H1 (cell line): ENCODE data around the gene QSER1. TPM values are rescaled to one million over a fixed set of nuclear protein-coding genes. Genes with fewer than 3 reads are reported as not detected.

Experiments used
- CTCF ChIA-PET: fragments of 300-600 bp; sonication (Branson Sonifier 250); formaldehyde crosslinking; loops from one replicate; lab custom pipeline; 2021; ENCODE audit not compliant: partially characterized antibody; lab: Charles Lee
- POLR2A ChIA-PET: fragments of 300-600 bp; sonication (Branson Sonifier 250); formaldehyde crosslinking; loops from one replicate; lab custom pipeline; 2021; ENCODE audit warnings: inconsistent platforms; ENCODE audit not compliant: partially characterized antibody; lab: Charles Lee
- DNase-seq, 2 experiments: peaks; one replicate each; pipeline versions ENCODE4 v3.0.0 to v3.0.0-alpha.2; 2010 to 2022; ENCODE audit warnings: low spot score in 2 of 2, low read depth in 1 of 2, mixed read lengths in 1 of 2
- FAIRE-seq: peaks from 2 replicates; lab custom pipeline; 2011; peaks lifted over from hg19 to GRCh38; lab: Jason Lieb, UNC
- H2AFZ ChIP-seq: 2 replicates; pipeline ENCODE4 v1.8.1; 2012; ENCODE audit warnings: low read length, inconsistent platforms
- H2AK5ac ChIP-seq: 2 replicates; pipeline ENCODE4 v1.6.1; 2013; ENCODE audit warnings: low read depth, low read length
- H2BK120ac ChIP-seq: replicated peaks from 2 replicates; pipeline ENCODE3; 2013; ENCODE audit warnings: low read depth, low read length, inconsistent platforms
- H2BK12ac ChIP-seq: 2 replicates; pipeline ENCODE4 v1.6.1; 2013; ENCODE audit warnings: low read depth, low read length
- H2BK15ac ChIP-seq: 2 replicates; pipeline ENCODE4 v1.6.1; 2013; ENCODE audit warnings: low read length
- H2BK20ac ChIP-seq: 2 replicates; pipeline ENCODE4 v1.6.1; 2013; ENCODE audit warnings: low read length
- H2BK5ac ChIP-seq: 2 replicates; pipeline ENCODE4 v1.6.1; 2013; ENCODE audit warnings: low read depth, low read length
- H3K14ac ChIP-seq: 2 replicates; pipeline ENCODE4 v1.6.1; 2013; ENCODE audit warnings: inconsistent platforms; ENCODE audit not compliant: insufficient read length
- H3K18ac ChIP-seq: 2 replicates; pipeline ENCODE4 v1.6.1; 2013; ENCODE audit warnings: low read length; ENCODE audit errors: extremely low read depth
- H3K23ac ChIP-seq: 2 replicates; pipeline ENCODE4 v1.6.1; 2013; ENCODE audit warnings: inconsistent platforms; ENCODE audit not compliant: insufficient read length
- H3K23me2 ChIP-seq: 2 replicates; pipeline ENCODE4 v1.6.1; 2013; ENCODE audit warnings: low read depth, low read length
- H3K27ac ChIP-seq: 2 replicates; pipeline ENCODE4 v1.6.1; 2011; ENCODE audit warnings: low read depth, low read length, inconsistent platforms
- H3K27me3 ChIP-seq, 4 experiments: replicated peaks in 1 of 4; 1 replicate in 1 of 4; 2 replicates in 3 of 4; pipeline versions ENCODE4 v1.6.1 to v1.8.1; 2011 to 2013; ENCODE audit warnings: low read length in 3 of 4, mild to moderate bottlenecking in 3 of 4, inconsistent platforms in 2 of 4, mixed read lengths in 2 of 4, moderate library complexity in 1 of 4; ENCODE audit not compliant: control insufficient read depth in 3 of 4, insufficient read depth in 3 of 4; ENCODE audit errors: extremely low read depth in 1 of 4
- H3K36me3 ChIP-seq, 4 experiments: 2 replicates each; pipeline versions ENCODE4 v1.6.1 to v1.8.1; 2011 to 2013; ENCODE audit warnings: mild to moderate bottlenecking in 4 of 4, low read length in 3 of 4, moderate library complexity in 2 of 4, control low read depth in 1 of 4, inconsistent platforms in 1 of 4; ENCODE audit not compliant: insufficient read depth in 4 of 4, control insufficient read depth in 2 of 4
- H3K4ac ChIP-seq: replicated peaks from 2 replicates; pipeline ENCODE3; 2013; ENCODE audit warnings: low read length, low read depth, mixed read lengths, inconsistent platforms; ENCODE audit not compliant: insufficient read length
- H3K4me1 ChIP-seq, 4 experiments: replicated peaks in 1 of 4; 1 replicate in 1 of 4; 2 replicates in 3 of 4; pipeline versions ENCODE4 v1.6.1 to v1.8.1; 2011 to 2013; ENCODE audit warnings: low read length in 3 of 4, inconsistent platforms in 2 of 4, mixed read lengths in 1 of 4; ENCODE audit not compliant: insufficient read depth in 4 of 4, control insufficient read depth in 3 of 4
- H3K4me2 ChIP-seq, 2 experiments: 2 replicates each; pipeline versions ENCODE4 v1.6.1 to v1.8.1; 2011 to 2013; ENCODE audit warnings: low read depth in 2 of 2, low read length in 2 of 2, control low read depth in 1 of 2, inconsistent platforms in 1 of 2, mild to moderate bottlenecking in 1 of 2; ENCODE audit not compliant: insufficient read depth in 1 of 2
- H3K4me3 ChIP-seq, 4 experiments: fragments of 200-600, 300-600 bp in 1 of 4; sonication (generic), shearing (Covaris generic), sonication (Bioruptor Twin) in 1 of 4; 2 replicates each; pipeline versions ENCODE4 v1.5.1 to v1.8.1; 2011 to 2016; ENCODE audit warnings: low read length in 4 of 4, low read depth in 3 of 4, control low read depth in 2 of 4, inconsistent platforms in 2 of 4, mild to moderate bottlenecking in 2 of 4, mixed read lengths in 1 of 4, moderate library complexity in 1 of 4; ENCODE audit not compliant: insufficient read depth in 2 of 4; ENCODE audit errors: extremely low read depth in 1 of 4
- H3K56ac ChIP-seq: replicated peaks from 2 replicates; pipeline ENCODE3; 2013; ENCODE audit warnings: low read depth, mild to moderate bottlenecking, mixed read lengths, low read length, inconsistent platforms; ENCODE audit not compliant: insufficient read length
- H3K79me1 ChIP-seq: 2 replicates; pipeline ENCODE4 v1.6.1; 2013; ENCODE audit warnings: low read depth, low read length, control low read depth
- H3K79me2 ChIP-seq, 2 experiments: 2 replicates each; pipeline versions ENCODE4 v1.6.1 to v1.8.1; 2012 to 2013; ENCODE audit warnings: low read length in 2 of 2, mild to moderate bottlenecking in 2 of 2, inconsistent platforms in 1 of 2; ENCODE audit not compliant: insufficient read depth in 2 of 2, control insufficient read depth in 1 of 2
- H3K9ac ChIP-seq, 4 experiments: replicated peaks in 1 of 4; 1 replicate in 1 of 4; 2 replicates in 3 of 4; pipeline versions ENCODE4 v1.6.1 to v1.8.1; 2011 to 2013; ENCODE audit warnings: low read depth in 3 of 4, low read length in 3 of 4, control low read depth in 2 of 4, mild to moderate bottlenecking in 2 of 4, moderate library complexity in 2 of 4, inconsistent platforms in 1 of 4; ENCODE audit errors: extremely low read depth in 1 of 4
- H3K9me3 ChIP-seq, 2 experiments: 2 replicates each; pipeline versions ENCODE4 v1.6.1 to v1.8.1; 2012 to 2013; ENCODE audit warnings: mild to moderate bottlenecking in 2 of 2, moderate library complexity in 2 of 2, control low read depth in 1 of 2, inconsistent platforms in 1 of 2, low read depth in 1 of 2, low read length in 1 of 2, mixed read lengths in 1 of 2; ENCODE audit not compliant: insufficient read depth in 2 of 2
- H4K20me1 ChIP-seq, 2 experiments: replicated peaks in 1 of 2; 2 replicates each; pipeline versions ENCODE3 to v1.8.1; 2011 to 2013; ENCODE audit warnings: inconsistent platforms in 2 of 2, low read length in 2 of 2, mild to moderate bottlenecking in 1 of 2; ENCODE audit not compliant: insufficient read depth in 2 of 2, control insufficient read depth in 1 of 2
- H4K5ac ChIP-seq: 2 replicates; pipeline ENCODE4 v1.6.1; 2013; ENCODE audit warnings: low read length, low read depth, mixed read lengths, inconsistent platforms; ENCODE audit not compliant: insufficient read length
- H4K8ac ChIP-seq: 2 replicates; pipeline ENCODE4 v1.8.0; 2013; ENCODE audit warnings: mild to moderate bottlenecking, moderate library complexity, low read length, inconsistent platforms; ENCODE audit not compliant: insufficient read depth; ENCODE audit errors: extremely low read depth
- H4K91ac ChIP-seq: replicated peaks from 2 replicates; pipeline ENCODE3; 2013; ENCODE audit warnings: low read length, mixed read lengths, inconsistent platforms; ENCODE audit not compliant: insufficient read length
- CREB1 ChIP-seq: IDR thresholded peaks from 2 replicates; pipeline ENCODE4 v1.6.1; 2012; ENCODE audit warnings: inconsistent platforms
- CTBP2 ChIP-seq: IDR thresholded peaks from 2 replicates; pipeline ENCODE4 v1.7.0; 2011; ENCODE audit warnings: borderline replicate concordance, mild to moderate bottlenecking, moderate library complexity, mixed read lengths, low read length; ENCODE audit not compliant: insufficient read depth, insufficient read length
- JUN ChIP-seq: IDR thresholded peaks from 2 replicates; pipeline ENCODE4 v1.6.1; 2011; ENCODE audit warnings: low read depth, mild to moderate bottlenecking, improper control_type of control experiment, low read length
- KDM4A ChIP-seq: IDR thresholded peaks from one replicate; pipeline ENCODE4 v1.7.1; 2012; ENCODE audit warnings: low read depth, mild to moderate bottlenecking, moderate library complexity, low read length, inconsistent platforms; ENCODE audit not compliant: severe bottlenecking
- PHF8 ChIP-seq: fragments of 200-600 bp; sonication (generic); conservative IDR thresholded peaks from 2 replicates; pipeline ENCODE4 v1.7.1; 2012; ENCODE audit warnings: low read depth, mild to moderate bottlenecking, inconsistent platforms, low read length, moderate library complexity
- RAD21 ChIP-seq, 2 experiments: IDR thresholded peaks in 1 of 2; conservative IDR thresholded peaks in 1 of 2; 2 replicates each; pipeline ENCODE4 v1.6.1; 2011; ENCODE audit warnings: low read depth in 2 of 2, low read length in 2 of 2, improper control_type of control experiment in 1 of 2, inconsistent platforms in 1 of 2, mild to moderate bottlenecking in 1 of 2, moderate library complexity in 1 of 2
- YY1 ChIP-seq: IDR thresholded peaks from 2 replicates; pipeline ENCODE4 v1.6.1; 2011; ENCODE audit warnings: low read depth, mild to moderate bottlenecking, low read length
- ZNF274 ChIP-seq: IDR thresholded peaks from 2 replicates; pipeline ENCODE4 v1.7.0; 2012; ENCODE audit warnings: low read length, borderline replicate concordance; ENCODE audit errors: extremely low read depth
- WGBS, 2 experiments: shearing (Covaris generic) in 1 of 2; methylation state at CpG; one replicate each; pipeline versions ENCODE4 v1.1.6 to v1.1.7; 2013 to 2015; ENCODE audit warnings: low lambda C conversion rate in 2 of 2, mixed read lengths in 2 of 2, inconsistent platforms in 1 of 2, low coverage in 1 of 2, missing lambda C conversion rate in 1 of 2; ENCODE audit not compliant: insufficient replicate concordance in 2 of 2, insufficient coverage in 1 of 2, insufficient read length in 1 of 2; ENCODE audit errors: extremely low coverage in 1 of 2, missing lambda C conversion rate in 1 of 2; 5-methylcytosine and 5-hydroxymethylcytosine counted together
- polyA plus RNA-seq, 7 experiments: library from polyadenylated mRNA; depleted of rRNA in 3 of 7; stranded (reverse) in 5 of 7; unstranded in 2 of 7; fragments of >200 nt in 5 of 7; fragments of 200-250 nt in 2 of 7; gene quantifications; 1 replicate in 5 of 7; 2 replicates in 1 of 7; 4 replicates in 1 of 7; pipeline versions ENCODE4 v1.2.1 to v1.2.3, GENCODE V29; 2011 to 2013; ENCODE audit warnings: missing spikeins in 2 of 7, mixed read lengths in 2 of 7
- total RNA-seq: library from RNA; stranded (reverse); fragmentation: NEBNext Ultra II Directional; extraction: Animal tissue kit (Norgen Biotek cat#: 25700); gene quantifications from 2 replicates; pipeline ENCODE4 v1.2.1, GENCODE V29; 2021

Gene QSER1
- total and polyA plus RNA-seq, 2 of the 8 experiments (the other 6 are each of a cell fraction or from before 2014, with no cell fraction given): 29.3 to 117 TPM

- no peaks in the 10 kb centered on the region for H3K23me2 ChIP-seq
These were observed 7.1 kb upstream of the QSER1 start for GRCh38 chr11:32885556-32885955.

More at GRCh38 chr11:32885556-32885955, 7.1 kb upstream of the QSER1 start:
- H3K4me2 ChIP-seq: no peak overlapping the region
- H3K27ac ChIP-seq: no peak overlapping the region
- ChIA-PET CTCF (interaction anchor here (1.0 to 5.9 kb wide), 10 partner anchors 8 to 93 kb away, joined by 3 to 55 read pairs (median 6); no protein-coding TSS in a partner anchor), POLR2A (interaction anchor here (0.9 to 2.2 kb wide), 5 partner anchors 7 to 269 kb away, joined by 3 to 8 read pairs (median 3); partner anchors contain the start of gene QSER1)
- H3K23ac ChIP-seq: no peak overlapping the region
- no peaks in the 10 kb centered on the region for H4K20me1 ChIP-seq
- DNase-seq (no peak), FAIRE-seq (no peak)
- H2BK5ac ChIP-seq: peak overlapping the region; percentile 67; the same call in 1 of the 2 replicates
- no peak overlapping the region for H4K5ac ChIP-seq
- no peak overlapping the region for H3K4ac ChIP-seq
- WGBS, 2 experiments: 89% methylated on average over 9 of the region's 9 CpGs; no CpG with 5 or more reads in 1 of the 2 experiments
- H3K4me1 ChIP-seq: peaks cover 0 to 8% (median 5%) of the 10 kb centered on the region in 4 experiments; a peak in 6 of 7 replicates
- H3K9me3 ChIP-seq: peaks cover 9 to 14% of the 10 kb centered on the region in 2 experiments
- H3K14ac ChIP-seq: no peak overlapping the region
- H2AFZ ChIP-seq: no peak overlapping the region
- H2BK20ac ChIP-seq: 0 out of 2 replicates have a peak overlapping the region, but pooled peaks have one; percentile 63
- no peaks in the 10 kb centered on the region for H3K79me2 ChIP-seq
- H2BK120ac ChIP-seq: no peak overlapping the region
- H2AK5ac ChIP-seq: peak overlapping the region; percentile 90; the same call in 1 of the 2 replicates
- no peaks in the 10 kb centered on the region for H3K79me1 ChIP-seq
- no peak overlapping the region for H4K91ac ChIP-seq
- peak overlapping the region; percentile 51; the same call in 1 of the 2 replicates for H4K8ac ChIP-seq
- H2BK15ac ChIP-seq: peak overlapping the region; percentile 96; the same call in 1 of the 2 replicates
- H3K9ac ChIP-seq: no peak overlapping the region
- H3K56ac ChIP-seq: no peak overlapping the region
- TF ChIP-seq RAD21 (IDR thresholded peaks at IDR 0.05 in 1 of 2, conservative IDR thresholded peaks at IDR 0.05 in 1 of 2; ENCODE audit: low read depth in 2 of 2, low read length in 2 of 2) (no peak), ZNF274 (no peak), KDM4A (no peak), YY1 (no peak), CREB1 (no peak), CTBP2 (no peak), JUN (no peak), PHF8 (no peak)
- H2BK12ac ChIP-seq: peak overlapping the region; percentile 3; the same call in 1 of the 2 replicates
- H3K36me3 ChIP-seq: peaks cover 0 to 4% (median 0%) of the 10 kb centered on the region in 4 experiments; a peak in 1 of 8 replicates
- no peak overlapping the region; the same call in 1 of the 2 replicates for H3K18ac ChIP-seq
- no peak overlapping the region for H3K4me3 ChIP-seq
- H3K27me3 ChIP-seq: no peaks in the 10 kb centered on the region
